HG03571 (cell line): ENCODE results near the gene PDE7B.

ENCODE experiments used
- ATAC-seq: cut with Tn5 transposase; IDR thresholded peaks from one replicate; pipeline ENCODE4 v1.9.1; 2021; ENCODE audit not compliant: unreplicated experiment

Gene PDE7B

DNA sequence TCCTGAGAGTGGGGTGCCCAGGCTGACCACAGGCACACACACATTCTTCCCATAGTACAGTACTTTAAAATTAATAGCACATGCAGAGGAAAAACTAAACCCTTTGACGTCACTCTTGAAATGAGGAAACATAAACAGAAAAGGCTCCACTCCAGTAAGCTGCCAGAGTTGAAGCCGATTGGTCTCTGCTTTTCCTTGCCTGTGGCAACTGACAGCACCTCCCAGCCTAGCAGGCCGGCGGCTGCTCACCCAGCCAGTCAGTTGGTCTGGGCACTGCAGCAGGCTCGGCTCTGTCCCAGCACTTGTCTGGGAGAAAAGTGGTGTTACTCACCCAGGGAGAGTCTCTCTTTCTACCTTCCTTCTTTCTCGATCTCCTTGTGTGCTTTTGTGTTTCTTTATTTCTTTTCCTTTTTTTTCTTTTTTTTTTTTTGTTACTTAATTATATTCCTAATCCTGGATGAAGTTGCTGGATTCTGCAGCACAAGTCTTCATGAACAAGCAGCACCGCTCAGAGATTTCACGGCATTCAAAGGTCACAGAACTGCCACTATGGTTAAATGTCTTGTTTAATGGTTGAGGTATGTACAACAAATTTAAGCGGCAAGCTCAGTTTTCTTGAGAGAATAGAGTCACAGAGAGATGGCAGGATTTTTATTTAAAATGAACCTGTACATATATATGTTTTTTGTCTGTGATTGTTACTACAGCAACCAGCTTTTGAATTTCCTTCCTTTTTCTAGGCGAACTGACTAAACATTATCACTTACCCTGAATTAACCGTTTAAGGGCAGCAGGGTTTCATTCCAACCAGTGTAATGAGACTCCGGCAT is at the start of gene PDE7B:
PDE7B (plus strand) TSS at position 260 of the 830 bp plus-strand sequence.
- ATAC-seq, result peak; percentile 67

DNA sequence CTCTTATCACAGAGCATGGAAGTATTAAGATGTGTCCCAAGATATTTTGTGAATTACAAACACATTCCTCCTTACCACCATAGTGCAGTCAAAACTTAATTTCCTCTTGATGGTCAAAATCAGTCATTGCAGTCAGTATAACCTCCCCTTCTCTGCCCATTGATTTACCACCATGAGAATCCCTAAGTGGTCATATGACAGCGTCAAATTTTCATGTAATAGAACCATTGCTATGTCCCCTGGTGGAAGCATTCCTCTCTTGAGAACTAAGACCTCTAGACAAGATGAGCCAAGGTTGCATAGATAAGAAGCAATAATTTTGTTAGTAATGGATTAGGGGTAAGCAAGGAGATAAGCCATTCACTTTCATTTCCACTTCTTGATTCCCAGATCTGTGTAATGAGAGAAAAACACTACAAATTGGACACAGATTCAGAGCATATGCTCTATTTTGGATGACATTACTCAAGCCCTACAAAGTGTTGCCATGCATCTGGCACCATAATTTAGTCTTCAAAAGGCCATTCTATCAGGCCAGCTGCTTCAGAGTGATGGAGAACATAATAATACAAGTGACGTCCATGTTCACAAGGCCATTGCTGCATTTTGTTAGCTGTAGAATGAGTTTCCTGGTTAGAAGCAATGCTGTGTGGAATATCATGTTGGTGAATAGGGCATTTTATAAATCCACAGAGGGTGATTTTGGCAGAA is 49.6 kb upstream of the PDE7B start:
- no peak for ATAC-seq

DNA sequence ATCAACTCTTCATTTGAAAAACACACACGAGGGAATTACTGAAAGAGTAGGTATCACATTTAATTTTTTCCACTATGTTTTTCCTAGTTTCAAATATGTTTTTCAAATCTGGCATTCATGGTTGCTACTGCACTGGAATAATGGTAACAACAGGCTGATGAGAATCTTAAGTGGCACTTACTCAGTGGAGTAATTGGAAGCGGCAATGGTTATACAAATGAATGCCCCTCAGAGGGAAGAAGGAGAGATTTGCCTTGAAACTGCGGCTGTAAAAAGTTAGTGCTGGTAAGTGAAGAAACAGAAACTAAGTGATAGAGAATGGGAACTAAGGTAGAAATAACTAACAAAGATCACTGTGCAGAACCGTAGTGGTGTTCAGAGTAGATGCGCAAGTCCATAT is 41.0 kb upstream of the PDE7B start:
- ATAC-seq, result no peak

DNA sequence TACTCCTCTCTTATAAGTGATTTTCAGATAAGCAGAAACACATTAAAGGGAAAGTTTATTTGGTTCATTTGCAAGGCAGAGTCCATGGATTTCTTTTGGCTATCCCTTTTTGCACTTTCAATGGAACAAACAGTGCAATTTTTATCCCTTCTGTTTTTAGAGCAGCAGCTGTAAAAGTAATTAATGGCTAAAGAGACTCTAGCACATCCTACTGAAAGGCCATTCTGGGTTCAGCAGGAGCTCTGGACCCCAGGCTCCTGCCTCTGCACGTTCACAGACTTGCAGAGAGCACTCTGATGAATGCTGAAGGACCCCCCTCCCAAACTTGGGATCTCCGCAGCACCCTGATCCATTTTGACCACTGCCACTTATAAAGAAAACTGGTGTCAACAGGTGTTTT is 40.3 kb upstream of the PDE7B start:
- ATAC-seq, result no peak

DNA sequence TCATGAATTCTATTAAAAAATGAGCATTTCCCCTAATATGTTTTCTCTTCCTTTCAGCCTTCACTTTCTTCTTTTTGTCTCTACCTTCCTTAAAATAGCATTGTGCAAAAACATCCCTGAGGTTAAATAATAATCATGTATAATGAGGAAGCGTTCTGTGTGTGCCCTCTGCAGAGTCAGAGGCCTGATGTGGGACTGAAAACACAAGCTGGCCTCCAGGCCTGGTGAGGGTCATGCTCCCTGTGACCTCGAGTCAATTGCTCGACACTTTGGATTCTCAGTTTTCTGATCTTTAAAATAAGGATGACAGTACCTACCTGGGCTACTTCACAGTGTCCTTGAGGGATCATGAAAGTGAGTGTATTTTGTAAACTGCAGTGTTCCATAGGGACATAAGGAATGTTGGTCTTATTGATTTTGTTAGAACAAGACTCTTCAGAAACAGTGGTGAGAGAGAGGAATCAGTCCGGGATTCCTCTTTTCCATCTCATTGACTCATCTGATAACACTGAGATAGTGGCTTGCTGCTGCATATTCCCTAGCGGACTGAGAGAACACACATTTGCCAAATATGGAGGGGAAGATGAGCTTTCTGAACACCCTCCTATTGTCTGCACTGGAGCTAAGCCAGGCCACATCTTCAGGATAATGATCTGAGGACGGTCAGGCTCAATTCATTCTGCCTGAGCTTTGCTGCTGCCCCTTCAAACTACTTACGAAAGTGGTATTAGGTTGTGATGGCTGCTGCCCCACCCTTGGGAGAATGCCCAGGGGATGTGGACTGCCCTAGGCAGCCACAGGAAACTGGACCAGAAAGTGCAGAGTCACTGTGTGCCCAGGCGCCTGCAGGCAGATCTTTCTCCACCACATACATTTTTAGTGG is 39.6 kb upstream of the PDE7B start:
- ATAC-seq, result no peak

DNA sequence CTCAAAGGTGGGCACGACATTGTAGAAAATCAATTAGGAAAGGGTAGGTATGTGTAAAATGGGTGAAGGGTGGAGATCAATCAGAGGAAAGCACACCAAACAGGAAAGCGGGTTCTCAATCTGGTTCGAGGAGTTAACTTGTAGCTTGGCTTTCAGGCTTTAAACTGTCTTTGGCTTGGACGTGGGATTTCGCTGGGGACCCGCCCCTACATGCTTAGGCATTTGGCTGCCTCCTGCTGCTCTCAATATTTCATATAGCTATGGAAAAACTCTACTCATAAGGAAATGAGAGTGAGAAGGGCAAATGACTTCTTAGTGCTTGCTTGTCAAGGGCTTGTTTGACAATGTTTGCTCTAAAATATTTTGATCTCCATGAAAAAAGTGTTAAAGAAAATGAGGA is 38.1 kb upstream of the PDE7B start:
- ATAC-seq, result no peak

DNA sequence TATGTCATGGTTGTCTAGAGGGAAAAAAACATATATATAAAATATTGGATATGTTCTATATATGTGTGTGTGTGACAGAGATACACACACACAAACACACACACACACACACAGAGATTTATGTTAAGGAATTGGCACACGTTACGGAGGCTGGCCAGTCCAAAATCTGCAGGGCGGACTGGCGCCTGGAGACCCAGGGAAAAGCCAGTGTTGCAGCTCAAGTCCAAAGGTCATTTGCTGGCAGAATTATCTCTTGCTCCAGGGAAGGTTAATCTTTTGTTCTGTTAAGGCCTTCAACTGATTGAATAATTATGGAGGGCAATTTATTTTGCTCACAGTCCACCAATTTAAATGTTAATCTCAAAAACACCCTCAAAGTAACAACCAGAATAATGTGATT is 37.5 kb upstream of the PDE7B start:
- ATAC-seq, result no peak

DNA sequence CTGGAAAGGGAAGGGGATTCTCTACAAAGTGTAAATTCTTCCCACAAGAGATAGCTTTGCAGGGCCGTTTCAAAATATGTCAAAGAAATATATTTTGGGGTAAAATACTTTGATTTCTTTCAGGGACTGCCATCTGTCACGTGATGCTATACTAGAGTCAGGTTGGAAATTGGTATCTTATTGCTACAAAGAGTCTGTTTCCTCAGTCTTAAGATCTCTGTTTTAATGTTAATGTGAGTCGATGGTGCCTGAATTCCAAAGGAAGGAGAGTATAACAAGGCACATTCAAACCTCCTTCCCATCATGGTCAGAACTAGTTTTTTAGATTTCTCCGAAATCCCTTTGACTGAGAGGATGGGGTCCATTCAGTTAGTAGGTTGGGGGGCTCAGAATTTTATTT is 36.3 kb upstream of the PDE7B start:
- no peak for ATAC-seq

DNA sequence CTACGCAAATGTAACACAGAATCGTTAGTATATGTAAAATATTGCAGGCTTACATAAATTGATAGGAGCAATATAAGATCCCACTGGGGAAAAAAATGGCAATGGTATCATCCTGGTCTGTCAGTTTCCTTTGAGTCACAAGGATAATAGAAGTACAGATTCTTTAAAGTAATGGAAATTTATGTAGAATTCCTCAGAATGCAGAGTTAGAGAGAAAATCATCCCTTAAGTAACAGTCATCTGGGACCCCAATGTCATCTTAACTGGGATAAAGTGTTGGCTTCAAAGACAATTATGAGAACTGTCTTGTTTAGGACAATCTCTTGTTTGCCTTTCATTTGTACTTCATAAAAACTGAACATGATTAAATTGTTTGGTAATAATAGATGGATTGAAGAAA is 34.5 kb upstream of the PDE7B start:
- no peak for ATAC-seq

DNA sequence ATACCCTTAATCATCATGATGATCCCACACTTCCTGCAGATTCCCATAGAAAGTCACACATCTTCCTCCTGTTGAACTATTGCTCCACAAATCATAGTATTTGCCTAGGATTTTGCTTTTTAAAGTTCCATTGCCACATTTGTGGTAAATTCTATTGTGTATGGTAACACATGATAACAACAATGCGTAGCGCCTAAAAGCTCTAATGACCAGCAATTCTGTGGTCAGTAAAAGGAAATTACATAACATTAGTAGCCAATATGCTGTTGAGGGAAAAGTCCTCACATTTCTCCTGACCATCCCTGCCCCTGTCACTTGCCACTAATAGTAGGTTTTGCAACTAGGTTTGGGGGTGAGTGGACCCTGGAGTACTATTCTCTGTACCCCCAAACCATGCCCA is 31.8 kb upstream of the PDE7B start:
- ATAC-seq, result no peak

DNA sequence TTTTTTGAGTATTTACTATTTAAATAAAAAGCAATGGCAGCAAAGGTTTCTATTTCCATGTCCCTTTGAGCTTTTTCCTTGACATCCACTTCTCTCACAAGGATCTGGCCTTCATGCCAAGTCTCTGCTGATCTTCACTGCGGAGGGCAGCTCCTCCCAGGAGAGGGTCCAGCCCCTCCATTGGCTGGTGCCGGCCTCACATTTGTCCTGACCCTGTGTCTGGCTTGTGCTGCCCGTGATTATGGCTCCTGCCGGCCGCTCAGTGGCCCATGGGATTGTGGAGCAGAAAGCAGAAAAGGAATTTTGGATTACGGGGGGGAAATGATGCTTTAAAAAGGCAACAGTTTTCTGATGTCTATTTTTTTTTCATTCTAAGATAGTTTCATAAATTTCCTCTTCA is 31.2 kb upstream of the PDE7B start:
- ATAC-seq, result no peak

DNA sequence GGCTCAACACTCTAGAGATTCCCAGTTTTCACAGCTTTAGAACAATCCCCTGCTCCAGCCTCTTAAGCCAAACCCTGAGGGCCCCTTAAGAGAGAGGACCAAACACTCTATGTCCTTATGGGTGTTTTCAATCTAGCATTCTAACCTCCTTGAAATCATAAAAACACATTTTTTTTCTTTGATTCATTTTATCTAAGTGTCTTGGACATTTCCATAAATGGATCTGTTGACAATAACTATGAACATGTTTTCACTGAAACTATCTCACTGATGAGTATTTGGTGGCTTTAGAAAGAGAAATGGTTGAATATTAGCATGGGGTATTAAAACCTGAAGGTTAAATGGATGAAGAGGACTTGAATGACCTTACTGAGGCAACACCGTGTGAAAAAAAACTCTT is 27.6 kb upstream of the PDE7B start:
- no peak for ATAC-seq

DNA sequence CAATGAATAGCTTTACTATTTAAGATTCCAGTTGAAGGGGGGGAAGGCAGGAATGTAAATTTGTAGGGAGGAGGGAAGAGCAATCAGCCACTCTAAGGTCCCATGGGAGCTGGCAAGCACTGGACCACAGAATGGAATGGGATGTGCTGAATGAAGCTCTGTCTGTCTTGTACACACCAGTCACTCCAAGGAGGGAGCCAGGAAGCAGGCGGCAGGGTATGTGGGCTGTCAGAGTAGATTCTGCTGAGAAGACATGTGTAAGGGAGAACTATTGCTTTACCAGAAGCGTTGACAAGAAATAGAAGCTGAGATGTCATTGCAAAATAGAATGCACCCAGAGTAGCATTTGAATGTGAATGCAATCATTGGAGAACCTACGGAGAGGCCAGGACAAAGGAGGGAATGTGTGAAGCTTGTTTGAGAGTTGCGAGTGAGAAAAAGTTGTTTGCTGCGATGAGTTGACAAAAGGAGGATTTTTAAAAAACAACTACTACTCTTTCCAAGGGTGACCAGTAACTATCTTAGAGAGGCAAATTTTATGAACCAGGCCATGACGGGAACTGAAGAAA is 25.2 kb upstream of the PDE7B start:
- no peak for ATAC-seq

DNA sequence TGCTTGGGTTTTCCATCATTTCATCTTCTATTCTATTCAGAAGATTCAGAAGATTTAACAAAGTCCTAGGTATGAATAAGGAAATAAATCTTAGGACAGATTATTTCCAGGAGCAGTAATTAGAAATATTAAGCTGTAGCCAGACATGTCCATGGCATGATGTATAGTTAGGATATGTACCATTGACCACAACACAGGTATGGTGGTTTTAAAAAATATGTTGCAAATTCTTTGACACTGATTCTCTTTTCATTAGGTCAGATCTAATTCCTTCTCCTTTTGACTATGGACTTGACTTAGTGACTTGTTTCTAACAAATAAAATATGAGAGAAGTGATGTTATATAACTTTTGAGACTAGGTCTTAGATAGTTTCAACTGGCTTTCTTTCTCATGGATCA is 23.5 kb upstream of the PDE7B start:
- ATAC-seq, result no peak

DNA sequence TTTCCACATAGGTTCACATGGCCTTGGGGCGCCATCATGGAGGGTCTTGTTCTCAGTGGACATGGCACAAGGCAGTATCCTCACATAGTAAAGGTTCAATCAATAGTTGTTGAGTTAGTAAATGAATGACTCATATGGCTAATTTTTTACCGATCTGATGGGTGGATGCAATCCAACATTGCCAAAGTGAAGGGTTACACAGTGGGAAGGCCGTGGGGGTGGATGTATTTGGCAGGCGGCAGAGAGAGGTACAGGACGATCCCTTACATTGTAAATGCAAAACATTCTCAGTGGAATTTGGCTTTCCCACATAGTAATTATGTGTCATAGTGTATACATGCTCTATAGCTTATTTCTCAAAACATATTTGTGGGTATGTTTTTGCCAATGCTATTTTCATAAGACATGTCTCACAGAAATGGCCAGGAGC is 21.0 kb upstream of the PDE7B start:
- ATAC-seq, result no peak

DNA sequence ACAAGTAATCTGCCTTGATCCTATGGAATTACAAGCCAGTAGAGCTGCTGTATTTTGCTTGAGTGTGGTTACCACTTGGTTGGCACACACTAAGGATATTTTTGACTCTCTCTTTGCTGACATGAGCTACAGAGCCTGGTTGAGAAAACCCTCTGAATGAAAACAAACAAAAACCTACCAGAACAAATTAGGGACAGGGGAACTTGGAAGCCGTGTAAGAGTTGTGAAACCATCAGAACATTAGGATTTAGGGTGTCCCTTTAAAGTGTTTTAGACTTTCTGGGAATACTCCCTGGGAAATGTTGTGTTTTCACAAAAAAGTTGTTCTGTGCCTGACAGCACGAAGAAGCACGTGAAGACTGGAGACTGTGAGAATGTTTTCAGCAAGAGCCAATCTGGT is 20.5 kb upstream of the PDE7B start:
- no peak for ATAC-seq

DNA sequence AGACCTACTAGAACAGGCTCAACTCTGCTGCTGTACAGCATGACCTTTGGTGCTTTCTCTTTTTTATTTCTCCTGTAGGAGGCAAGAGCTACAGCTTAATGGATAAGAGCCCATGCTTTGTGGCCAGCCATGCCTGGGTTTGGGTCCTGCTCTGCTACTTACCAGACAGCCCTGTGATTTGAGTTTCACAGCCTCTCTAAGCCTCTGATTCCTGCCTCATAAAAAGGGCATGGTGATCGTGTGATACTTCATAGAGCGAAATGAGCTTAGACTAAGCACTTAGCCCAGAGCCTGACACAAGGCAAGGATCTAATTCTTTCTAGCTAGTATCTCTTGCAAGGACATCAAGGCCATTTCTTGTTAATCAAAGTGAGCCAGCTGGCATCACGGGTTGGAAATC is 19.3 kb upstream of the PDE7B start:
- no peak for ATAC-seq

DNA sequence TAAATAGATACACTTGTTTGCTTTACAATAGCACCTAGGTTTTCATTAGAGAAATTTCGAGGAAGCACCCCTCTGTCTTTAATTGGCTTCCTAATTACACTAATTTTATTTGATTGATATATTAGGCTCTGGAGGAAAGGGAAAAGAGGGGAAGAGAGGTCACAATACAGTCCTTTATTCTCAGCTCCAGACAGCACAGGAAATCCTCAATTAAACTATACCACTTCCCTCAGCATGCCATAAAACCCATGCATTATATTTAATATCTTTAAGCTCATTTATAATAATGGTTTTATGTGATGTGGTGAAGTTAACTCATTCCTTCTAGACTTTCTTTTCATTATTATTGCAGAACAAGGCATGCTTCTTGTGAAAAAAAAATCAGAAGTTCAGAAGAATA is 17.7 kb upstream of the PDE7B start:
- ATAC-seq, result no peak

DNA sequence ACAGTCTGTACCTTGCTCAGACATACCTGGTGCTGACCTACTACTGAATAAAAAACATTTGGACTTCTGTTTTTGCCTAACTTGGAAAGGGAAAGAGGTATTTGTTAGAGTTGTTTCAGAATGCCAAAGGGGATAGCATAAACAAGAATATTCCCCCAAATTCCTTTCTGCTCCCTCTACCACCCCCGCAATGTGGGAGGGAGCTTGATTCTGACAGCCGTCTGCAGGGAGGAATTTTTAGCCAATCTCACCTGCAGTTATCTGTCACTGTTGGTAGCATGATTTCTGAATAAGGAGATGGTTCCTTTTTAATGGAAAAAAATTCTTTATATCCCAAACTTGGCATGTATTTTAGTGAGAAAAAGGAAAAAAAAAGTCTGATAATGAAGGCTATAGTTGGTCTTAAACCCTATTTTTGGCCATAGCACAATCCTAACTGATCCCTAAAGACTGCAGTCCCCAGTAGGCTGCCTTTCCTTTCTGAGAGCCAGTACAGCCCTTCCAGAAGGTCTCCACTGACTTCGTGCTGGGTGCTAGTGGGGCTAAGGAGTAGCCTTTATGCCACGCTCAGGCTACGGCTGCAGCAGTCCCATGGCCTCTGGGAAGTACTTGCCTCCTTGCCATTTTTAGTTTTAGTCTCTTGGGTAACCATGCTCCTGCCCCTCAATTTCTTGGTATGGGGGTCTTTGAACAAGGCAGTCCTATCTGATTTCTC is 13.6 kb upstream of the PDE7B start:
- no peak for ATAC-seq

DNA sequence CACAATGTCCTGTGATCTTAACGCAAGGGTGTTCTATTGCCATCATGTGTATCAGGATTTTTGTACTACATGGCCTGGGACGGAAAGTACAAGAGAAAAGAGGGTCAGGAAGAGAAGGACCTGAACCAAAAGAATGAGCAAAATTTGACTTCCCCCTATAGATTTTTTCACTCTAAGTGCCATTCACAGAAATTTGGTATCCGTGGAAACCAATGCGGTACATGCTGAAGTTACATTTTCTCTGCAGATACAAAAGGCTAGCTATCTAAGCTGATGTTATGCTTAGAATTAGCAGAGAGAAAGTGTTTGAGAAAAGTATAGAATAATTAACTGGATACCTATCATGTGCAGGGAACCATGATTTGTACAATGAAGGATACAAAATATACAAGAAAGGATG is 12.4 kb upstream of the PDE7B start:
- ATAC-seq, result no peak
